K562 (cell line): ENCODE results near the gene ATP23. TPM values are rescaled to one million over a fixed set of nuclear protein-coding genes. Genes with fewer than 3 reads are reported as not detected.

Experiments used
- ATAC-seq: fragments of 200-7000 bp; cut with Tn5 transposase; 3 replicates; pipeline ENCODE4 v1.9.1; 2020; ENCODE audit warnings: moderate library complexity
- BruUV-seq: library from RNA; stranded (reverse); fragments of 400-500 nt; replicated peaks from 2 replicates; lab custom pipeline; 2021; lab: Mats Ljungman, UMichigan
- CTCF ChIA-PET: fragments of 300-600 bp; formaldehyde crosslinking; extraction: SDS; loops from one replicate; lab custom pipeline; 2021; ENCODE audit warnings: low intra/inter-chr PET ratio; lab: Yijun Ruan, JAX
- POLR2A ChIA-PET: fragments of 300-600, 350-650 bp; sonication (Branson Sonifier 250); formaldehyde crosslinking; extraction: SDS; loops from one replicate; lab custom pipeline; 2021; ENCODE audit warnings: antibody characterized with exemption, inconsistent platforms; lab: Yijun Ruan, JAX
- DNase-seq, 4 experiments: peaks; one replicate each; pipeline versions ENCODE4 v3.0.0 to v3.0.0-alpha.2; 2011 to 2018; ENCODE audit warnings: low spot score in 3 of 4, mixed read lengths in 3 of 4; ENCODE audit errors: extremely low read depth in 1 of 4
- FAIRE-seq: peaks from 2 replicates; lab custom pipeline; 2011; peaks lifted over from hg19 to GRCh38; lab: Jason Lieb, UNC
- H2AFZ ChIP-seq: 2 replicates; pipeline ENCODE4 v1.6.0; 2011; ENCODE audit warnings: low read depth, low read length, control low read depth, inconsistent platforms
- H3K27ac ChIP-seq: fragments of 200-600 bp; 3 replicates; pipeline ENCODE4 v1.8.0; 2011; ENCODE audit warnings: low read depth, mild to moderate bottlenecking, control low read depth, inconsistent platforms, low read length, moderate library complexity, mixed read lengths; ENCODE audit errors: extremely low read depth
- H3K27me3 ChIP-seq, 2 experiments: fragments of 300-600 bp in 1 of 2; 2 replicates in 1 of 2; 3 replicates in 1 of 2; pipeline versions ENCODE4 v1.6.0 to v1.8.0; 2011; ENCODE audit warnings: inconsistent platforms in 2 of 2, low read length in 2 of 2, mild to moderate bottlenecking in 1 of 2, mixed read lengths in 1 of 2, moderate library complexity in 1 of 2; ENCODE audit not compliant: control insufficient read depth in 2 of 2, insufficient read depth in 2 of 2
- H3K36me3 ChIP-seq: fragments of 300-600 bp; 3 replicates; pipeline ENCODE4 v1.8.0; 2011; ENCODE audit warnings: mild to moderate bottlenecking, low read length, inconsistent platforms; ENCODE audit not compliant: control insufficient read depth, insufficient read depth
- H3K4me1 ChIP-seq, 2 experiments: fragments of 200-600 bp in 1 of 2; replicated peaks in 1 of 2; 2 replicates in 1 of 2; 3 replicates in 1 of 2; pipeline versions ENCODE4 v1.5.1 to v1.8.0; 2011; ENCODE audit warnings: inconsistent platforms in 2 of 2, low read length in 2 of 2, mild to moderate bottlenecking in 1 of 2, mixed read lengths in 1 of 2, moderate library complexity in 1 of 2; ENCODE audit not compliant: control insufficient read depth in 2 of 2, insufficient read depth in 2 of 2
- H3K4me2 ChIP-seq: 2 replicates; pipeline ENCODE4 v1.6.1; 2011; ENCODE audit warnings: low read length, control low read depth, inconsistent platforms, mixed read lengths; ENCODE audit not compliant: insufficient read depth
- H3K4me3 ChIP-seq: fragments of 200-600 bp; sonication (generic), shearing (Covaris generic); 2 replicates; pipeline ENCODE4 v1.5.1; 2016; ENCODE audit warnings: control low read depth, inconsistent platforms
- H3K79me2 ChIP-seq: fragments of 200-600 bp; 3 replicates; pipeline ENCODE4 v1.8.0; 2011; ENCODE audit warnings: low read length, inconsistent platforms; ENCODE audit not compliant: control insufficient read depth, insufficient read depth
- H3K9ac ChIP-seq, 2 experiments: 2 replicates each; pipeline versions ENCODE4 v1.6.0 to v1.6.1; 2011; ENCODE audit warnings: low read depth in 2 of 2, low read length in 2 of 2, control low read depth in 1 of 2, inconsistent platforms in 1 of 2, mild to moderate bottlenecking in 1 of 2, mixed read lengths in 1 of 2; ENCODE audit not compliant: insufficient read depth in 1 of 2
- H3K9me1 ChIP-seq: one replicate; pipeline ENCODE4 v1.6.0; 2011; ENCODE audit warnings: inconsistent platforms, mild to moderate bottlenecking, low read length, moderate library complexity; ENCODE audit not compliant: control insufficient read depth, insufficient read depth
- H3K9me3 ChIP-seq: replicated peaks from 2 replicates; pipeline ENCODE4 v1.5.1; 2011; ENCODE audit warnings: low read depth, low read length, inconsistent platforms; ENCODE audit not compliant: control insufficient read depth, insufficient read depth
- H4K20me1 ChIP-seq: replicated peaks from 2 replicates; pipeline ENCODE4 v1.6.1; 2011; ENCODE audit warnings: low read length, inconsistent platforms, mixed read lengths; ENCODE audit not compliant: control insufficient read depth, insufficient read depth
- FOS ChIP-seq: IDR thresholded peaks from 3 replicates; pipeline ENCODE4 v1.6.1; 2011; ENCODE audit not compliant: insufficient read length; ENCODE audit errors: extremely low read depth
- HEY1 ChIP-seq: fragments of 250-450 bp; sonication (Bioruptor Pico); IDR thresholded peaks from 2 replicates; pipeline ENCODE4 v1.5.0; 2020; ENCODE audit warnings: mild to moderate bottlenecking, moderate library complexity, borderline replicate concordance
- MXD1 ChIP-seq: fragments of 250-450 bp; sonication (Bioruptor Pico); IDR thresholded peaks from 2 replicates; pipeline ENCODE4 v1.8.0; 2021; ENCODE audit warnings: borderline replicate concordance, mild to moderate bottlenecking, moderate library complexity; ENCODE audit not compliant: poor library complexity, severe bottlenecking
- NFE2 ChIP-seq: IDR thresholded peaks from 2 replicates; pipeline ENCODE4 v1.6.1; 2014; ENCODE audit warnings: antibody characterized with exemption, low read depth
- PRMT5 ChIP-seq: sonication (generic); formaldehyde crosslinking; IDR thresholded peaks from 2 replicates; pipeline ENCODE4 v1.5.0; 2020; ENCODE audit warnings: missing genetic modification reagents
- TAF1 ChIP-seq: IDR thresholded peaks from 2 replicates; pipeline ENCODE4 v1.6.1; 2011; ENCODE audit warnings: mild to moderate bottlenecking, low read length, moderate library complexity; ENCODE audit not compliant: insufficient read depth, control insufficient read depth, severe bottlenecking; ENCODE audit errors: extremely low read depth
- ZNF695 ChIP-seq: fragments of 450-650 bp; formaldehyde crosslinking; IDR thresholded peaks from 2 replicates; pipeline ENCODE4 v1.4.0; 2020; ENCODE audit warnings: mild to moderate bottlenecking, moderate library complexity
- WGBS: fragments of 100-300 bp; shearing (Covaris generic); methylation state at CpG from one replicate; pipeline ENCODE4 v1.1.6; 2016; ENCODE audit warnings: low coverage, mixed read lengths; ENCODE audit not compliant: insufficient coverage; ENCODE audit errors: missing lambda C conversion rate; 5-methylcytosine and 5-hydroxymethylcytosine counted together
- in situ Hi-C: fragments of 300-500 bp; cut with MboI; formaldehyde crosslinking; loops from 4 replicates; pipeline ENCODE4 v1.15.0; 2018; ENCODE audit warnings: inconsistent platforms, mixed read lengths
- intact Hi-C: fragments of 100-400 bp; cut with micrococcal nuclease; formaldehyde crosslinking; loops from 2 replicates; pipeline ENCODE4 v1.14.2; 2022
- polyA plus RNA-seq, 8 experiments: library from polyadenylated mRNA; depleted of rRNA in 4 of 8; stranded (reverse) in 5 of 8; unstranded in 3 of 8; fragments of >200 nt; fragmentation: Nextera tagmentation in 2 of 8; fragmentation: Illumina TruSeq in 1 of 8; extraction: Ambion mirVana in 2 of 8; extraction: Trizol in 1 of 8; gene quantifications; 2 replicates each; pipeline versions ENCODE4 v1.2.1 to v1.2.3, GENCODE V29; 2011 to 2014; ENCODE audit warnings: inconsistent platforms in 1 of 8, missing spikeins in 1 of 8
- total RNA-seq, 7 experiments: library from RNA; depleted of rRNA in 6 of 7; stranded (reverse); fragments of >200 nt in 6 of 7; fragmentation: Illumina TruSeq in 2 of 7; extraction: Trizol in 2 of 7; gene quantifications; 2 replicates each; pipeline versions ENCODE4 v1.2.1 to v1.2.3, GENCODE V29; 2011 to 2021; ENCODE audit warnings: low replicate concordance in 1 of 7

ATP23 gene
- total and polyA plus RNA-seq, 9 of the 15 experiments (the other 6 are each of a cell fraction or from before 2014, with no cell fraction given), result 8.3 to 53.7 (median 28.5) TPM

GRCh38 chr12:57908511-57908910 is 32.9 kb upstream of the ATP23 start:
- H3K4me3 ChIP-seq, result no peak overlapping the region
- H4K20me1 ChIP-seq, result no peaks in the 10 kb centered on the region
- H2AFZ ChIP-seq, result no peak overlapping the region
- no peaks in the 10 kb centered on the region for H3K79me2 ChIP-seq
- no peak for ATAC-seq
- TF ChIP-seq HEY1 (CRISPR knock-in tag) (no peak), TAF1 (no peak), FOS (no peak), MXD1 (no peak), ZNF695 (CRISPR knock-in tag) (no peak), PRMT5 (no peak), NFE2 (no peak)
- no peak overlapping the region for H3K4me2 ChIP-seq
- intact Hi-C loops (no loop called here), in situ Hi-C loops (loop anchor here (5.0 kb wide), 1 partner anchor 81 kb away; no protein-coding TSS in a partner anchor)
- WGBS, result 53% methylated on average over 8 of the region's 8 CpGs
- no peaks in the 10 kb centered on the region for H3K27me3 ChIP-seq
- ChIA-PET POLR2A (interaction anchor here (0.6 to 1.7 kb wide), 4 partner anchors 43 to 391 kb away, joined by 3 to 5 read pairs (median 4); no protein-coding TSS in a partner anchor), CTCF (interaction anchor here (0.5 to 7.9 kb wide), 3 partner anchors 10 to 95 kb away, joined by 3 to 227 read pairs (median 3); no protein-coding TSS in a partner anchor)
- BruUV-seq, result no TSS peak
- no peaks in the 10 kb centered on the region for H3K36me3 ChIP-seq
- no peaks in the 10 kb centered on the region for H3K9me1 ChIP-seq
- DNase-seq, result no peak
- FAIRE-seq, result no peak
- no peak overlapping the region for H3K9ac ChIP-seq
- H3K9me3 ChIP-seq, result no peaks in the 10 kb centered on the region
- no peak overlapping the region for H3K27ac ChIP-seq
- H3K4me1 ChIP-seq, result peaks cover 0 to 8% of the 10 kb centered on the region in 2 experiments; a peak in 3 of 5 replicates
